H1 (cell line): ENCODE data around the gene BCAS3.

Experiments used
- BCL11A ChIP-seq, 2 experiments: IDR thresholded peaks; one replicate each; pipeline ENCODE4 v1.6.1; 2011; ENCODE audit warnings: low read depth in 2 of 2, low read length in 2 of 2, mild to moderate bottlenecking in 2 of 2
- CEBPB ChIP-seq: IDR thresholded peaks from 2 replicates; pipeline ENCODE4 v1.6.1; 2012; ENCODE audit warnings: low read depth, low read length
- CTCF ChIP-seq, 3 experiments: IDR thresholded peaks; 1 replicate in 2 of 3; 2 replicates in 1 of 3; pipeline versions ENCODE4 v1.5.1 to v1.6.1; 2011; ENCODE audit warnings: low read length in 3 of 3, mild to moderate bottlenecking in 3 of 3, inconsistent platforms in 2 of 3, low read depth in 1 of 3, moderate library complexity in 1 of 3; ENCODE audit not compliant: insufficient read depth in 1 of 3; ENCODE audit errors: control extremely low read depth in 1 of 3
- EZH2 ChIP-seq: fragments of 200-600 bp; sonication (generic); IDR thresholded peaks from 2 replicates; pipeline ENCODE4 v1.7.1; 2012; ENCODE audit warnings: low read depth, mild to moderate bottlenecking, moderate library complexity, low read length, inconsistent platforms; ENCODE audit not compliant: severe bottlenecking
- POLR2A ChIP-seq, 2 experiments: IDR thresholded peaks; 1 replicate in 1 of 2; 2 replicates in 1 of 2; pipeline ENCODE4 v1.6.1; 2011; ENCODE audit warnings: low read depth in 2 of 2, low read length in 2 of 2, mild to moderate bottlenecking in 2 of 2; ENCODE audit errors: control extremely low read depth in 1 of 2
- POLR2AphosphoS5 ChIP-seq: IDR thresholded peaks from 2 replicates; pipeline ENCODE4 v1.6.1; 2011; ENCODE audit warnings: low read depth, low read length
- RAD21 ChIP-seq, 2 experiments: IDR thresholded peaks in 1 of 2; conservative IDR thresholded peaks in 1 of 2; 2 replicates each; pipeline ENCODE4 v1.6.1; 2011; ENCODE audit warnings: low read depth in 2 of 2, low read length in 2 of 2, improper control_type of control experiment in 1 of 2, inconsistent platforms in 1 of 2, mild to moderate bottlenecking in 1 of 2, moderate library complexity in 1 of 2

DNA sequence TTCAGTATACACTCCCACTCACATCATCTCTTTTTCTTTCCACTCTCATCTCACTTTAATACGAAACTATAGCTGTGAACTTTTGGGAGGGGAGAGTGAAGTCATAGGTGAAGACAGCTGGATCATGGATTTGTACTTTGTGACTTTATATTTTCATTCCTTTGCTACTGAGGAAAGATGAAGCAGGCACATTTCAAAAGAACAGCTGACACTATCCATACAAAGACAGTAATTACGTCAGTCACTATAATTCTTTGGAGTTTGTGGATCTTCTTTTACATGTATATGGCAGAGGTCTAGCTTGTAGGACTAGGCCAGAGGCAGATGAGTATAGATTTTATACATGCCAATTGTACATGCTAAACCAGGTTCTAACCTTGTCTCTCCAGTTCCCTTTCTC lies 346.3 kb downstream of the BCAS3 start:
- no peak for TF ChIP-seq BCL11A (IDR thresholded peaks at IDR 0.05; ENCODE audit: low read depth in 2 of 2, low read length in 2 of 2)
- TF ChIP-seq POLR2A (IDR thresholded peaks at IDR 0.05; ENCODE audit: control extremely low read depth in 1 of 2, low read depth in 2 of 2, low read length in 2 of 2): no peak
- no peak for TF ChIP-seq EZH2
- no peak for TF ChIP-seq CTCF (IDR thresholded peaks at IDR 0.05; ENCODE audit: control extremely low read depth in 1 of 3, insufficient read depth in 1 of 3, low read depth in 1 of 3, low read length in 3 of 3)
- no peak for TF ChIP-seq RAD21 (IDR thresholded peaks at IDR 0.05 in 1 of 2, conservative IDR thresholded peaks at IDR 0.05 in 1 of 2; ENCODE audit: low read depth in 2 of 2, low read length in 2 of 2)
- no peak for TF ChIP-seq CEBPB
- no peak for TF ChIP-seq POLR2AphosphoS5
